Retinal pigment epithelial cell (primary cell): ENCODE measurements around the gene EFCAB9.
"Not testable (repeated sequence)": the region's sequence is repeated elsewhere in the genome, so short reads cannot be mapped to it uniquely, and the experiment has no call there.

Experiments
- DNase-seq: peaks from one replicate; pipeline ENCODE4 v3.0.0-alpha.2; 2010; ENCODE audit warnings: low read depth
- H3K4me3 ChIP-seq: 2 replicates; pipeline ENCODE4 v1.5.1; 2011; ENCODE audit warnings: mild to moderate bottlenecking, low read length, control low read depth, moderate library complexity
- CTCF ChIP-seq: conservative IDR thresholded peaks from 2 replicates; pipeline ENCODE4 v1.5.1; 2011; ENCODE audit warnings: low read depth, low read length, control low read depth, inconsistent platforms

The EFCAB9 gene

GRCh38 chr5:172148381-172148780 is 45.6 kb upstream of the EFCAB9 start:
- TF ChIP-seq CTCF, result no peak
- H3K4me3 ChIP-seq, result no peak overlapping the region
- no peak for DNase-seq

GRCh38 chr5:172149073-172149472 is 44.9 kb upstream of the EFCAB9 start:
- H3K4me3 ChIP-seq, result no peak overlapping the region

DNA sequence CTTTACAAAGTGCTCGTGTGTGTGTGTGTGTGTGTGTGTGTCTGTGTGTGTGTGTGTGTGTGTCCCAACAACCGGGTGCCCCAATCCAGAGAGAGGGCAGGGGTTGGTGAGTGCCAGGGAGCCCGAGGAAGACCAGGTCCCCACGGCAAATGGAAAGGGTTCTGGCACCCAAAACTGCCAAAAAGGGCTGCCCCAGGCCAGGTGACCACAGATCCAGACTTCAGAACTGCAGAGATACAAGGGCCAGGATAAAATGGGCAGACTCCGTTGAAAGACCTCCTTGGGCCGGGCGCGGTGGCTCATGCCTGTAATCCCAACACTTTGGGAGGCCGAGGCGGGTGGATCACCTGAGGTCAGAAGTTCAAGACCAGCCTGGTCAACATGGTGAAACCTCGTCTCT is 44.5 kb upstream of the EFCAB9 start:
- not testable (repeated sequence) for H3K4me3 ChIP-seq, DNase-seq

More at GRCh38 chr5:172149073-172149472, 44.9 kb upstream of the EFCAB9 start:
- no peak for TF ChIP-seq CTCF
- DNase-seq, result no peak

DNA sequence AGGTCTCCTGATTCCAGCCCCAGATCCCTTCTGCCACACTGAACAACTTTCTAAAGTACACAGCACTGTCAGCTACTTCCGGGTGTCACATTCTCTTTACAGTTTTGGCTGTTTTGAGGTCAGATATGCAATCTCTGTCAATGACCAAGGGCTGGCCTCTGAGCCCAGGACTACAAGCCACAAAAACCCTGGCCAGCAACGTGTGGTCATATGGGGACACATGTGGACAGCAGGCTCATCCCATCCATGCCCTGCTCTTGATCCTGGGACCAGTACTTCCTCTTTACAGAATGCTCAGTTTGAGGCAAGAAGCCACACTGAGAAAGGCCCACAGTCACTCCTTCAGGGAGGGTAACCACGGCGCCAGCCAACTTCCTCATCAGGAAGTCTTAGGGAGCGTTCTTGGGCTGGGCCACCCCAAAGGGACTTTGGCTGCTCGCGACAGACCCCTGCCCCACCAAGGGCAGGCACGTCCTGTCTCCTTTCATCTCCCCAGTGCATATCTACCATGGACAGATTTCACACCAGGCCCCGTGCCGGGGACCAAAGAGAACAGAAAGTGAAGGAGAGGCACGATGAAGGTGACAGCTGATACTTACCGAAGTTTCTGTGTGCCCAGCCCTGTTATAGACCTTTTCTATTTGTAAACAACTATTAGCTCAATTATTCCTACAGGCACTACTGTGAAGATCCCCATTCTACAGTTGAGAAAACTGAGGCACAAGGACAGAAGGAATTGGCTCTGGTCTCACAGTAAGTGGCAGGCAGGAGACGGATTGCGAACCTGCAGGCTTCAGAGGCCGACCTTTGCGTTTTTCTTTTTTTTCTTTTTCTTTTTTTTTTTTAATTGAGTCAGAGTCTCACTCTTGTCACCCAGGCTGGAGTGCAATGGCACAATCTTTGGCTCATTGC is 43.2 kb upstream of the EFCAB9 start:
- DNase-seq, result no peak
- no peak for TF ChIP-seq CTCF
- no peak overlapping the region for H3K4me3 ChIP-seq

DNA sequence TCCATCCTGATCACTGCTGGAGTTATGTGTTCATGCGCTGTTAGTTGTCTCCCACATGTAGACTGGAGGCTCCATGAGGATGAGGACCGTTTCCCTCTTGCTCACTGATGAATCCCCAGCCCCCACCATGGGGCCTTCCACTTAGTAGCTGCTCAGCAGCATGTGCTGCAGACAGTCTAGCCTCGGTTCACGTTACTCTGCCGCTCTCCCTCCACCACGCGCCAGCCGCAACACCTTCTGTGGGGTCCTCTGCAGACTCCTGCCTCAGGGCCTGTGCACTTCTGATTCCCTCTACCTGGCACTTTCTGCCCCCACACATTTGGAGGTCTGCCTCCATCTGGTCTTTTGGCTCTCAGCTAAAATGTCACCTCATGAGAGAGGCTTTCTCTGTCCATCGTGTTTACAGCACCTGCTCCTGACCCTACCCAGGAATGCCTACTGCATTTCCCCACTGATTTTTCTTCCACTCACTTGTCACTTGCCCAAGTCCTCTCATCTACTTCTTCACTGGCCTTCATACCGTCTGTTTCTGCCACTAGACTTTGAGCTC is 42.2 kb upstream of the EFCAB9 start:
- no peak overlapping the region for H3K4me3 ChIP-seq
- no peak for DNase-seq
- TF ChIP-seq CTCF, result no peak

DNA sequence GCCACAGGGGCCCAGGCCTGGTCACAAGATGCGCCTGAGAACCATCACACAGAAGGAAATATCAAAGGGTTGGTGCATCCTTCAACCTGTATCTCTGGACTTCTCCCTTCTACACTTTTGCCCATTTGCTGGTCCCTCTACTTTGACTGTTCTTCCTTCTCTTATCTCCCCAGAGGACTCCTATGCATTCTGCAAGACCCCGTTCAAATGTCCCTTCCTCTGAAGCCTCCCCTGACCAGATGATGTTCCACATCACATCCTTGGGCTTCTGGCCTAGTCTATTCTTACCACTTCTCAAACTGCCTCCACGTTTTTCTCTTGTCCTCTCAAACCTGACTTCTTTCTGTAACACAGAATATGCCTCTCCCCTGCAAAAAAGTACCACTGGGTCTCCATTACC is 40.3 kb upstream of the EFCAB9 start:
- DNase-seq, result no peak
- H3K4me3 ChIP-seq, result no peak overlapping the region

GRCh38 chr5:172155101-172155500 is 38.9 kb upstream of the EFCAB9 start:
- H3K4me3 ChIP-seq, DNase-seq: not testable (repeated sequence)

More for the DNA sequence above, 40.3 kb upstream of the EFCAB9 start:
- no peak for TF ChIP-seq CTCF

DNA sequence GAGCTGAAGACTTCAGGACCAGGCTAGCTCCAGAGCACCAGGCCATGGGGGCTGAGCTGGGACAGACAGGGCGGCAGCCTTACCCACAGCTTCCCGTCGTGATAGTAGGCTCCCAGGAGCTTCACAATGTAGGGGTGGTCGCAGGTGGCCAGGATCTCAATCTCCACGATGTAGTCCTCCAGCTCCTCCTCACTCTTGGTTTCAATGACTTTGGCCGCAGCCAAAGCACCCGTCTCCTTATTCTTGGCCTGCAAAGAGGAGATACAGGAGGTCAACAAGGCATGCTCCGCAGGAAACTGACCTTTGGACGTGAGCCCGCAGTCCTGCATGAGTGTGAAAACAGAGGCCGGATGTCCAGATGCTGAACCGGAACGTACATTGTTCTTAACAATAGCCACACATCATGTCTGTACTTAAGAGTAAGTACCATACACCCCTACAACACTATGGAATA is 37.4 kb upstream of the EFCAB9 start:
- no peak for DNase-seq
- no peak for TF ChIP-seq CTCF
- H3K4me3 ChIP-seq, result no peak overlapping the region
